HTR-8/SVneo (cell line): ENCODE data around the gene COPE.
"Not testable (repeated sequence)": the region's sequence is repeated elsewhere in the genome, so short reads cannot be mapped to it uniquely, and the experiment has no call there.

Experiments
- DNase-seq: peaks from one replicate; pipeline ENCODE4 v3.0.0; 2011; ENCODE audit warnings: low spot score, mixed read lengths; ENCODE audit not compliant: insufficient read length
- FAIRE-seq: peaks from 2 replicates; lab custom pipeline; 2011; peaks lifted over from hg19 to GRCh38; lab: Jason Lieb, UNC

The COPE gene

DNA sequence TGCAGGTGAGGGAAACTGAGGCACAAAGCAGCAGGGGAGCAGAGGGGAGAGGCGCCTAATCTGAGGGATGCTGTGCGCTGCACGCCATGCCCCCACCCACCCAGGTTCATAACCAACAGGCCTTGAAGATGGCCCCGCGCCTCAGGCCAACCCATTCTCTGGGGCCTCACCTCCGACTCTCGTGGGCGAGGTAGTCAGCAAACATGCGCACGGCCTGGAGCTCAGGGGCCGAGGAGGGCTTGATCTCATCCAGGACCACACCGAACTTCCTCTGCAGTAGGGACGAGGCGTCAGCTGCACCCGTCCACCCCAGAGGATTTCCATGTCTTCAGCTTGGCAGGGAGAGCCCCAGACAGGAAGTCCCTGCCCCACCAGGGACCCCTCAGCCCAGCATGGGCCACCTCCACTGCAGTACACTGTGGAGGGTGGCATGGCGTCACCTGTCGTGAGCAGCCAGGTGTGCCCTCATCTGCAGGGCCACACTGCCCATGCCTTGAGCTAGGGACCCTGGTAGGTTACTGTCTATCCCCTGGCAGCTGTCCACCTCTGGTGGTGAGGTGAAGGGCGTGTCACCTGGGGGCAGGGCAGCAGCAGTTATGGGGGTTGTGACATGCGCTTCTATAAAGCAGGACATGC, 8.3 kb downstream of the COPE start:
- FAIRE-seq: no peak

DNA sequence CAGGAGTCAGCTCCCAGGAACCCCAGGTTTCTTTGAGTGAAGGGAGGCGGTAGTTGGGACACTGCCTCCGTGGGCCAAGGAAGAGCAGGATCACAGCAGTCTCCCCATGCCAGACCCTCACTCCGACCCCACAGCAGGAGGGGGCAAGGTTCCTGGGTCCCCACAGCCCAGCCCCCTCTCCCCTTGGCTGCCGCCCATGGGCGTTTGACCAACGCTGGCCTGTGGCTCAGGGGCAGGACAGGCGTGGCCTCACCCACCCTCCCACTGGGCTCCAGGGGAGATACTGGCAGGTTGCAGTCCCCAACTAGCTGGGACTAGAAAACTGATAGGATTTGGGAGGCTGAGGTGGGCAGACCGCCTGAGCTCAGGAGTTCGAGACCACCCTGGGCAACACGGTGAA, 9.2 kb downstream of the COPE start:
- DNase-seq: no peak
- FAIRE-seq: no peak

More for the DNA sequence above, 8.3 kb downstream of the COPE start:
- no peak for DNase-seq

DNA sequence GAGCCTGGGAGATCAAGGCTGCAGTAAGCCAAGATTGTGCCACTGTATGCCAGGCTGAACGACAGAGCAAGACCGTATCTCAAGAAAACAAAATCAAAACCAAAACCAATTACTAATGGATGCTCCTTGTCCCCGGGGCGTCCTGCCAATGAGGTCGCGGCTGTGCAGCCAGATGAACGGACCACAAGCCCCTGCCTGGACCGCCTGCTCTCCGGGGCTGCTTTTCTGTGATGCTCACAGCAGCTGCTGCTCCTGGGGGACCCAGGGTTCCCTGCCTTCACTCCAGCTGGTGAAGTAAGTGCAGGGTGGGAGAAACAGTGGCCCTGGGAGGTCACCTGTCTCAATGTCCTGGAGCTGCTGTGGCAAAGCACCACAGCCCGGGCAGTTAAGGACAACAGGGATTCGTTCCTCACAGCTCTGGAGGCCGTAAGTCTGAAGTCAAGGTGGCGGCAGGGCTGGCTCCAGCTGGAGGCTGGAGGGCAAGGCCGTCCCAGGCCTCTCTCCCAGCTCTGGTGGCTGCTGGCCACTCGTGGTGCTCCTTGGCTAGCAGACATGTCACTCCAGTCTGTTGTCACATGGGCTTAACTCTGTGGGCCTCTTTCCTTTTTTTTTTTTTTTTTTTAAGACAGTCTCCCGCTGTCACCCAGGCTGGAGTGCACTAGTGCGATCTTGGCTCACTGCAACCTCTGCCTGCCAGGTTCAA, 10.1 kb downstream of the COPE start:
- no peak for DNase-seq
- no peak for FAIRE-seq

DNA sequence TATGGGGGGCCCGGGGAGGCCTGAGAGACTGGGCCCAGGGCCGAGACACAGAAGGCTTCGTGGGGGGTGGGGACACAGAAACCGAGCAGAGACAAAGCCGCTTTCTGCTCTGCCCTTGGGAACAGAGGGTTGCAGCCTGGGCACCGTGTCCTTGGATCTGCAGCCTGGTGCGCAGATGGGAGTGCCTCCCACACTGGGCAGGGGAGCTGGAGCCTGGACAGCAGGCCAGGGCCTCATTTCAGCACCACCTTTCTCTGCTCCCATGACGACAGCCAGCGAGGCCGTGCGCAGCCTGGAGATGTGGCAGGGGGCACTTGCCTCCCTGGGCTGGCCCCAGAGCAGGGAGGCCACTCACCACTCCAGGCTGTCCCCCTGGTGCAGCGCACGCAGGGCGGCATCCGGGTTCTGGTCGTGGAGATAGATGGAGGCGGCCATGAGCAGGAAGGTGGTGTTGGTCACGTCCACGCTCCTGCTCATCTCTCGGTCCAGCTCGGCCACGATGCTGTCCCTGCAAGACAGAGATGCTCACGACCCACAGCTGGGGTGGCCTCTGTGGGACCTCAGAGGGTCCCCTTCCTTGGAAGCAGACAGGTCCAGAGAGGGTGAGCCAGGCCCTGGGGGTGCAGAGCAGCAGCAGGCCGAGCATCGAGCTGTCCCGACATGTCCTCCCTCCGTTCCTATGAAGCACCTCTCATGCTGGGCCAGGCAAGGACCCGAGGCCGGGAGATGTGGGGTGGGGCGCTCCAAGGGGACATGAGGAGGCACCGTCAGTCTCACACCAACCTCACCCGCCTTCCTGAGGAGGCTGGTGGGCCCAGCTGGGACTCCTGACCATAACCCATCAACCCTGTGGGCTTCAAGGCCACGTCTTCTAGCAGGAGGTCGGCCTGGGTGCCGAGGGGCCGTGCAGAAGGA, 12.3 kb downstream of the COPE start:
- no peak for FAIRE-seq
- DNase-seq: no peak

DNA sequence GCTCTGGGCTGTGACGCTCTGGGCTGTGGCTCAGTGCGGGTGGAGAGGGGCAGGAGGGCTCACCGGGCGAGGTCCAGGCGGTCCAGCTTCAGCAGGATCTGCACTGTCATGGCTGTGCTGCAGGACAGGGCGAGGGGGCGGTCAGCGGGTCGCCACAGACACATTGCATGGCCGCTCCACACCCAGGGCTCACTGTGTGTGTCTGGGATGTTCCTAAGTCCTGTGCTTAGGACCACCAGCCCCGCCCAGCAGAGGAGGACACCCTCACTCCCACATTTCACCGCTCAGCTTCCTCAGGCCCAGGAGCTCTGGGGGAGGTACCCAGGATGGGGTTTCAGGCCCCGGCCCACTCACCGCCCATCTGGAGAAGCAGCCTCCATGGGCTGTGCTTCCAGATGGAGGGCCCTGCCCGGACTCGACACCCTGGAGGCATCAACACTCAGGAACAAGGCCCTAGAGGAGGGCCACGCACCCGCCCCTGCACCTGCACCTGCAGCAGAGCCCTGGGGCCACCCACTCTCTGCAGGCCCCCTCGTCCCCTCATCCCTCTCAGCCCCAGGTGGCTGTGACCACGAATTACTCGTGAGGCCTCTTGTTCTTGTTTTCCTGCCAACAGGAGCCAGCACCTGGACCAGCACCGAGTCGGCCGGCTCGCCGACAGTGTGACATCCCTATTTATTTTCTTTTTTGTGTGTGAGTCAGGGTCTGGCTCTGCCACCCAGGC, 13.5 kb downstream of the COPE start:
- no peak for DNase-seq
- no peak for FAIRE-seq

DNA sequence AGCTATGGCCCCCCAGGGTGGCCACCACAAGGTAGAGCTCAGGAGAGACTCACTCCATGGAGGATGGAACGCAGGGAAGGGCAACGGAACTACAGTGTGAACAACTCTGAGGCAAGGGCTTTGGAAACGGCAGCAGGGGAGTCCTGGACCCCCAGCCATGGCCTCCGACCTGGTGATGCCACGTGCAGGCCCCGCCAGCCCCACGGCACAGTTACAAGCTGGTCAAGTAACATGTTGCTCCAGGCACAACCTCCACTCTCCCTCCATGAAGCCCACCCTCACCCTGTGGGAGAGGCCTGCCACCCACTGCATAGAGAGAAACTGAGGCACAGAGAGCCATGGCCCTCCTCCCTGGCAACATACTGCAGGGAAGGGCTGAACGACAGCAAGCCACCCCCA, 14.1 kb downstream of the COPE start:
- FAIRE-seq (no peak), DNase-seq (no peak)

DNA sequence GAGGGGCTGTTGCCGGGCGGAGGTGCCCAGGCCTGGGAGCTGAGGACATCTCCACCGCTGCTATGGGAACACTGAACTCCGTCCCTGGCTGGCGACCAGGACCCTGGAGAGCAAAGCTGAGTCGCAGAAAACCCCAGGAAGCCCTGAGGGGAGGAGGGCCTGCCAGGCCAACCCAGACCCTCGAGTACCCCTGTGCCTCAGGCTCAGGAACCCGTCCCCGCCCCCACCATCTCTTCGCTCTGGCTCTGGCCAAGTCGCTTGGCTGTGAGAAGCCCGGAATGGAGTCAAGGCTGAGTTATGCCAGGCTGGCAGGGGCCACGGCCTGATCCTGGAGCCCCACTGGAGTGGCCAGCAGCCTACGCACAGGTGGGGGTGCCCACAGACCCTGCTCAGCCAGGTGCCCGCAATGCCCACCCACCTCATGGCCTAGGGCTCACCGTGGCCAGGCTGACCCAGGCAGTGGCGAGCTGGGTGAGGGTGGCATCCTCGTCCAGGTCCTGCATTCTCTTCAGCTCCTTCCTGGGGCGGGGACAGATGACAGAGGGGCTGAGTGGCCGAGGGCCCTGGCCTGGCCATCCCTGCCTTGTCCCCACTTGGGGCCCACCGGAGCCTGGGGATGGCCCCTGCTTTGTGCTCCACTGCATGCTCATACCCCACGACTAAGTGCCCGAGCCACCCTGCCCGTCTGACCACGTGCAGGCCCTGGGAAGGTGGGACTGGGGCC, 14.7 kb downstream of the COPE start:
- no peak for DNase-seq
- no peak for FAIRE-seq

DNA sequence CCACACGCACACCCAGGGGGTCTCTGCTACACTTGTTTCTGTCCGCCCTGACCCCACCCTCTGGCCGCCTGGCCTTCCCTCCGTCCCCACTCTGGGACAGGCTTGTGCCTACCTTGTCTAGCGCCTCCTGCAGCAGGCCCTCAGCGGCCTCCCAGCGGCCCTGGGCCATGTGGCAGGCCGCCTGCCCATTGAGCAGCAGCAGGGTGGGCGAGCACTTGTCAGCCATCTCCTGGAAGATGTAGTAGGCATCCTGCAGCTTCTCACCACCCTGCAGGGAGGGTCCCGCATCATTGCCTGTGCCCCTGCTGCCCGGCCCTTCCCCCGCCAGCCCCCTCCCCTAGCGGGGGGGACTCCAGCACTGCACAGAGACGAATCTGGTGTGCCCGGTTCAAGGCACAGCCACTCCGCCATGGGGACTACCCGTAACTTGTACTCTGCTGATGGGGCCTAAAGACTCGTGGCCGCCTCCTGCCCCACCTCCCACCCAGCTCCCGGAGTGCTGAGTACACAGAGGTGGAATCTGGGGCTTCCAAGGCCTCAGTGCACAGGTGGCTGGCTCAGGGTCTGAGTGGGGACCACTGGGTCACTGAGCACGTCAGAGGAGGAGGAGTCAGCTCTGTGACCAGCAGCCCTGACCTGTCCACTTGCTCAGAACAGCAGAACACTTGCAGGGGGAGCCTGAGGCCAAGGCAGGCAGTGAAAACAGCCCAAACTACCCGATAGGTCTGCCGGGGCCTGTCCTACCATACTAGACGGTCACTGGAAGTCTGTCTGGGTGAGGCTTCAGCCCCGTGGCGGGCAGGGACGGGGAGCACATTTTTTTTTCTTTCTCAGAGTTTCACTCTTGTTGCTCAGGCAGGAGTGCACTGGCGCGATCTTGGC, 15.8 kb downstream of the COPE start:
- FAIRE-seq: no peak
- DNase-seq: no peak

DNA sequence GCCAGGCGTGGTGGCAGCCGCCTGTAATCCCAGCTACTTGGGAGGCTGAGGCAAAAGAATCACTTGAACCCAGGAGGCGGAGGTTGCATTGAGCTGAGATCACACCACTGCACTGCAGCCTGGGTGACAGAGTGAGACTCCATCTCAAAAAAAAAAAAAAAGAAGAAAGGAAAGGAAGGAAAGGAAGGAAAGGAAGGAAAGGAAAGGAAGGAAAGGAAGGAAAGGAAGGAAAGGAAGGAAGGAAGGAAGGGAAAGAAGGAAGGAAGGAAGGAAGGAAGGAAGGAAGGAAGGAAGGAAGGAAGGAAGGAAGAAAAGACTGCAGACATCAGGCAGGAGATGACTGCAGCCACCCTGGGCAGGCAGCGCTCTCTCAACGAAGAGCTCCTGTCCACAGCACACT, 16.7 kb downstream of the COPE start:
- DNase-seq, FAIRE-seq: not testable (repeated sequence)

DNA sequence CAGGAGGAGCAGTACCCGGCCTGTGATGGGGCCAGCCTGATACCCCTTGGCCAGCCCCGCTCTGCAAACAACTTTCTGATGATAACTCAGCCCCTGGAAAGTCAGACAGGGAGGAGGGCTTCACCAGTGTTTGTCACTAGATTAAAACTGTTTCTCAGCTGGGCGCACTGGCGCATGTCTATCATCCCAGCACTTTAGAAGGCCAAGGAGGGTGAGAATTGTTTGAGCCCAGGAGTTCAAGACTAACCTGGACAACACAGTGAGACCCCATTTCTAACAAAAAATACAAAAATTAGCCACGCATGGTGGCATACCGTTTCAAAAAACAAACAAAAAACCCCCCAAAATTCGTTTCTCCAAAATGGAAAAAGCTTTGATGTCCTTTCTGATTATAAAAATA, 17.7 kb downstream of the COPE start:
- FAIRE-seq: no peak

DNA sequence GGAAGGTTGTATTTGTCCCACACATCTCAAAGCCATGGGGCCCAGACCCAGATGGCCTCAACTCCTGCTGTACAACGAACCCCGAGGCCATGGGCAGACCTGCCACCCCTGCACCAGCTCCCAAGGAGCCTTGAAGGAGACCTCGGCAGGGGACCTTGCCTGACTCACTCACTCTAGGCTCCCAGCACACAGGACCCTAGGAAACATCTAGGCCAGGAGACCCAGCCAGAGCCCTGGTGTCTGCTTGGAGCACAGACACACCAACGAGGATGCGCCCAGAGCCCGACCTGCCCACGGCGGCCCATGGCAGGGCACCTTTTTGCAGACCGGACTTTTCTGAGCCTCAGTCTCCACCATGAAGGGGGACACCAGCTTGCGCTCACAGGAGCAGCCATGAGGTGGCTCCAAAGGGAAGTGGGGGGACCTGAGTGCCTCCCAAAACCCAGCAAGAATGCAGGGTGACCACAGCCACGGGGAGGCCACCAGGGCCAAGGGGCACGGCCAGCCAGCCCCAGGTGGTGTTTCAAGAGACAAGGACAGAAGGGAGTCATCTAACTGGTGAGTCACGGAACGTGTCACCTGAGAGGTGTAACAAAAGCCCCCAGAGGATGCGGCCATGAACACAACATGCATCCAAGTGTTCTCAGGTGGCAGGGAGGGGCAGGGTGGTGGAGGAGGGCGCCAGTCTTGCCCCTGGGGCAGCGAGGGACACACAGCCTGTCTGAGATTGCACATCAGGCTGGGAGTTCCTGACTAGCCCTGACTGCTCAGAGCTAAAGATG, 18.3 kb downstream of the COPE start:
- DNase-seq (no peak), FAIRE-seq (no peak)

More for the DNA sequence above, 17.7 kb downstream of the COPE start:
- DNase-seq: no peak

DNA sequence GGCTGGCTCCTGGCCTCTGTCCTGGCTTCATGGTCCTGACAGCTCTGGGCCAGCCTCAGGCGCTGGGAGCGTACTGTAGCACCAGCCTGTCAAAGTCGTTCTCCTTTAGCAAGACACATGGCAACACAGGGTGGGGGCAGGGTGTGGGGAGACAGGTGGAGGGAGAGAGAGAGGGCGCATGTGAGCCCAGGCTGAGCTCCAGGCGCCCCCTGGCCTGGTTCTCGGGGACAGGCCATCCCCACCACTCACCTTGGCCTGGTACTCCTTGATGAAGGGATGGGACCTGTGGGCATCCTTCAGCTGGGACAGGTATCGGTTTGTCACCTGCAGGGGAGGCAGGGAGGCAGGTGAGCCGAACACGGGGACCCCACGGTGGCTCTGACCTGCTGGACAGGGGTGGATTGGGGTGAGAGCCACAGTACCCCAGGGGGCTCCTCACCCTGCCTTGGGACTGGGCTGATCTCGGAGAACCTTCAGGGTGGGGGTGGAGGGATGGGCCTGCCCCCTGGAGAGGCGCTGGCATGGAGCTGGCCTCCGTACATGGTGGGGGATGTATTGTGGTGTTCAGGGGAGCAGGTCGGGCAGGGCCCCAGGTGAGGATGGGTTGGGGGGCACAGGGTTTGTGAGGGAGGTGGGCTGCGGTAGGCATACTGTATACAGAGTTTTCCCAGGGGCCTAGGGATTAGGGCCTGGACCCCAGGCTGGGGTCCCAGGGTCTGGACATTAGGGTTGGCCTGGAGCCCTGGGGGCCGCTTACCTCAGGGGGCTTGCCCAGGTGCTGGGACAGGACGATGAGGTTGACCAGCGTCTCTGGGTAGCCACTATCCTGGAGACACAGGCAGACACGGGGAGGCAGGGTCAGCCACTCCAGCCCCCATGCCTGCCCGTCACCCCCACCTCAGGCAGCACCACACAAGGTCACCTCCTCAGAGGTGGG, 19.3 kb downstream of the COPE start:
- FAIRE-seq: no peak

DNA sequence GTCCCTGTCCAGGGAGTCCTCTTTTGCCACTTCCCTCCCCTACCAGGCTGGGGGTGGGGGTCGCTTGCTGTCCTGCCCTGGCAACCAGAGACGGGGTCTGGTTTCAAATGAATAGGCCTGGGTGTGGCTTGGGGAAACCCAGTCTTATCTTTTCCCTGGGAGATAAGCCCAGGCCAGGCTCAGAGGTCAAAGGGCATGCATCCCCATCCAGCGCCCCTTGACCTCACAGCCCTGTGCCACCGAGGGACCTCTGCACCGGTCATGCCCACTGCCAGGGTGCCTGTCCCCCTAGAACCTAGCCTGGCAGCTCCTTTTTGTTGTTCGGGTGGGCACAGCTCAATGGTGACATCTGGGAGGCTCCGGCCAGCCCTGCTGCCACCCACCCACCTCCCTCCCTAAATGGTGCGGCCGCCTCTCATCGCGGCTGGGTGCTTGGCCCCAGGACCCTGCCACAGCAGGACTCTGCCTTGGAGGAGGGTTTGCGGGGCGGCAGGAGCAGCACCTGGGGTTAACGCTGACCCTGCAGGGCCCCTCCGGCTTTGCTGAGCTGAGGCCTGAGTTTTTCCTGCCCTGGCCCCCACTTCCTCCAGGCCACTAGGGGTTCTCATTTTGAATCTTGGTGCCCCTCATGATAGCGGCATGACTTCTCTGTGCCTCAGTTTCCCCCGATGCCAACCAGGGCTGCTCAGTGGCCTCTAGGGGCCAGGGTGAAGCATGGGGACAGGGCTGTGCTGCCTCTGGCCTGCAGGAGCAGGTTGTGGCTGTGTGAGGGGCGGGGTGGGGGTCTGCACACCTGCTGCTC, 20.4 kb downstream of the COPE start:
- FAIRE-seq (no peak), DNase-seq (no peak)

More for the DNA sequence above, 19.3 kb downstream of the COPE start:
- no peak for DNase-seq

DNA sequence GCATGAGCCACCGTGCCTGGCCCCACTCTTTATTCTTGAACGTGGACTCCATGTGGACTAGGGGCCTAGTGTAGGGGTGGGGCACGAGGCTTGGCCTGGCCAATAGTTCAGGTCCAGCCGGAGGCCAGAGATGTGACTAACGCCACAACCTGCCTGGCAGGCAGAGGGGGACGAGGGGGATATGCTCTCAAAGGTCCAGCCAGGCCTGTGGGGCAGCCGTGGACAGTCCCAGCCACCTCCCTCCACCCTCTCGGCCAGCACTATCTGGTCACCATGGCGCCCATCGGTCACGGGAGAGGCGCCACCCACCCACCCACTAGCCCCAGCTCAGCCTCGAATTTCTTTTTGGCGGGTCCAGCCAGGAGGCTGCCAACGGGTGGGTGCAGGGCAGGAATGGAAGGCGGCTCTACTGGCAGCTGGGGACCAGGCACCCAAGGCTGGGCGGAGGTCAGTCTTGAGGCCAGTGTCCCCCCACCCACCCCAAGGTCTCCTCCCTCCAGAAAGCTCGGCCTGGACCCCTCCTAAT, 21.0 kb downstream of the COPE start:
- DNase-seq (no peak), FAIRE-seq (no peak)

DNA sequence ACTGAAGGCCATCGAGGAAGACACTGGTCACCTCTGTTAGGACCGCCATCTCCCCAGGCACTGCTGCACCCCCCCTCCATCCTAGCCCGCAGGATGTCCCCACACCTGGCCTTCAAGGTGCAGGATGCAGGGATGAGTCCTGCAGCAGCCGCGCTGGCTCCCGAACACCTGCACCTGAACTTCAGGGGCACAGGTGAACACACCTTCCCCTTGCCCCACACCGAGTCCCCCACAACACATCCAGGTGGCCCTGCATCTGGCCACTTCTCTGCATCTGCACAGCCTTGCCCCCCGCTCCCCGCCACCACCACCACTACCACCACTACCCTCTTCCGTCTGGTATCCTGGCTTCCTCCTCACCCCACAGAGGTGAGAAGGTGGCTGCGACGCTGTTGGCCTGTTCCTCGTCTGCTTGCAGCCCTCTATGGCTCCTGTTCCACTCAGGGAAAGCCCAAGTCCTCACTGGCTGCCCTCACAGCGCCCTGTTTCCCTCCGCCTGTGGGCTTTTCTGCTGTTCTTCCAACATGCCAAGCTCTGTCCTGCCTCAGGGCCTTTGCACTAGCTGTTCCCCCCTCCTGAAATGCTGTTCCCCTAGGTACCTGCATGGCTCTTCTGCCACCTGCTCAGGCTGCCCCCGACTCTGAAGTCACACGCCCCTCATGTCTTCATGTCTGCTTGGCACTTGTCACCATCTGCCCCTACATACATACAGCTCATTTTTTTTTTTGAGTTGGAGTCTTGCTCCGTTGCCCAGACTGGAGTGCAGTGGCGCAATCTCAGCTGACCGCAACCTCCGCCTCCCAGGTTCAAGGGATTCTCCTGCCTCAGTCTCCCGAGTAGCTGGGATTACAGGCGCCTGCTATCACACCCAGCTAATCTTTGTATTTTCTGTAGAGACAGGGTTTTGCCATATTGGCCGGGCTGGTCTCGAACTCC, 21.8 kb downstream of the COPE start:
- FAIRE-seq (peak; percentile 20), DNase-seq (no peak)
